ENCODE data around the gene MYL1.

The MYL1 gene

GRCh38 chr2:210250622-210251021, 64.4 kb downstream of the MYL1 start:
- TF ChIP-seq, protein P1, sequence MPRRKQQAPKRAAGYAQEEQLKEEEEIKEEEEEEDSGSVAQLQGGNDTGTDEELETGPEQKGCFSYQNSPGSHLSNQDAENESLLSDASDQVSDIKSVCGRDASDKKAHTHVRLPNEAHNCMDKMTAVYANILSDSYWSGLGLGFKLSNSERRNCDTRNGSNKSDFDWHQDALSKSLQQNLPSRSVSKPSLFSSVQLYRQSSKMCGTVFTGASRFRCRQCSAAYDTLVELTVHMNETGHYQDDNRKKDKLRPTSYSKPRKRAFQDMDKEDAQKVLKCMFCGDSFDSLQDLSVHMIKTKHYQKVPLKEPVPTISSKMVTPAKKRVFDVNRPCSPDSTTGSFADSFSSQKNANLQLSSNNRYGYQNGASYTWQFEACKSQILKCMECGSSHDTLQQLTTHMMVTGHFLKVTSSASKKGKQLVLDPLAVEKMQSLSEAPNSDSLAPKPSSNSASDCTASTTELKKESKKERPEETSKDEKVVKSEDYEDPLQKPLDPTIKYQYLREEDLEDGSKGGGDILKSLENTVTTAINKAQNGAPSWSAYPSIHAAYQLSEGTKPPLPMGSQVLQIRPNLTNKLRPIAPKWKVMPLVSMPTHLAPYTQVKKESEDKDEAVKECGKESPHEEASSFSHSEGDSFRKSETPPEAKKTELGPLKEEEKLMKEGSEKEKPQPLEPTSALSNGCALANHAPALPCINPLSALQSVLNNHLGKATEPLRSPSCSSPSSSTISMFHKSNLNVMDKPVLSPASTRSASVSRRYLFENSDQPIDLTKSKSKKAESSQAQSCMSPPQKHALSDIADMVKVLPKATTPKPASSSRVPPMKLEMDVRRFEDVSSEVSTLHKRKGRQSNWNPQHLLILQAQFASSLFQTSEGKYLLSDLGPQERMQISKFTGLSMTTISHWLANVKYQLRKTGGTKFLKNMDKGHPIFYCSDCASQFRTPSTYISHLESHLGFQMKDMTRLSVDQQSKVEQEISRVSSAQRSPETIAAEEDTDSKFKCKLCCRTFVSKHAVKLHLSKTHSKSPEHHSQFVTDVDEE (CRISPR knock-in tag; IDR thresholded peaks at IDR 0.05), result no peak
- TF ChIP-seq ARNTL (CRISPR knock-in tag; IDR thresholded peaks at IDR 0.05; ENCODE audit: borderline replicate concordance, low read depth) (no peak), ZNF565 (CRISPR knock-in tag; conservative IDR thresholded peaks at IDR 0.05; ENCODE audit: low read depth) (no peak), CSDC2 (CRISPR knock-in tag; IDR thresholded peaks at IDR 0.05) (no peak), RARB (CRISPR knock-in tag; IDR thresholded peaks at IDR 0.05) (no peak), ZNF8 (CRISPR knock-in tag; IDR thresholded peaks at IDR 0.05) (no peak), SNAI2 (CRISPR knock-in tag; IDR thresholded peaks at IDR 0.05) (no peak), TCF4 (CRISPR knock-in tag; IDR thresholded peaks at IDR 0.05; ENCODE audit: borderline replicate concordance) (no peak), OSR1 (CRISPR knock-in tag; IDR thresholded peaks at IDR 0.05) (no peak), ZFP3 (CRISPR knock-in tag; IDR thresholded peaks at IDR 0.05) (no peak)
- TF ChIP-seq, protein P2, sequence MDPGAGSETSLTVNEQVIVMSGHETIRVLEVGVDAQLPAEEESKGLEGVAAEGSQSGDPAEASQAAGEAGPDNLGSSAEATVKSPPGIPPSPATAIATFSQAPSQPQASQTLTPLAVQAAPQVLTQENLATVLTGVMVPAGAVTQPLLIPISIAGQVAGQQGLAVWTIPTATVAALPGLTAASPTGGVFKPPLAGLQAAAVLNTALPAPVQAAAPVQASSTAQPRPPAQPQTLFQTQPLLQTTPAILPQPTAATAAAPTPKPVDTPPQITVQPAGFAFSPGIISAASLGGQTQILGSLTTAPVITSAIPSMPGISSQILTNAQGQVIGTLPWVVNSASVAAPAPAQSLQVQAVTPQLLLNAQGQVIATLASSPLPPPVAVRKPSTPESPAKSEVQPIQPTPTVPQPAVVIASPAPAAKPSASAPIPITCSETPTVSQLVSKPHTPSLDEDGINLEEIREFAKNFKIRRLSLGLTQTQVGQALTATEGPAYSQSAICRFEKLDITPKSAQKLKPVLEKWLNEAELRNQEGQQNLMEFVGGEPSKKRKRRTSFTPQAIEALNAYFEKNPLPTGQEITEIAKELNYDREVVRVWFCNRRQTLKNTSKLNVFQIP (CRISPR knock-in tag; IDR thresholded peaks at IDR 0.05; ENCODE audit: borderline replicate concordance, low read depth), result no peak
- no peak for ATAC-seq

Measured in SK-N-SH treated with all-trans-retinoic acid at 6 μM for 48 hours (cell line).